ENCODE results near the gene FAN1. TPM values are rescaled to one million over a fixed set of nuclear protein-coding genes. Genes with fewer than 3 reads are reported as not detected.

Gene FAN1
- total RNA-seq, 1 experiment from 2014 or later, result 10.2 TPM

GRCh38 chr15:30925686-30926085, 22.0 kb downstream of the FAN1 start:
- no peaks in the 10 kb centered on the region for H3K36me3 ChIP-seq (ENCODE audit: low read depth)
- no peaks in the 10 kb centered on the region for H4K20me1 ChIP-seq (ENCODE audit: insufficient read depth)
- no peaks in the 10 kb centered on the region for H3F3A ChIP-seq (ENCODE audit: insufficient read depth, low read depth)
- TF ChIP-seq EZH2 (IDR thresholded peaks at IDR 0.05; ENCODE audit: low read depth) (no peak), CTCF (conservative IDR thresholded peaks at IDR 0.05) (no peak)
- CTCF ChIA-PET, result no interaction called here
- DNase-seq, result no peak
- POLR2A ChIA-PET (ENCODE audit: unreplicated experiment), result no interaction called here
- H3K27me3 ChIP-seq (ENCODE audit: insufficient read depth, low read depth), result no peaks in the 10 kb centered on the region
- no peaks in the 10 kb centered on the region for H3K9me2 ChIP-seq (ENCODE audit: insufficient read depth)
- H3K27ac ChIP-seq, result no peak overlapping the region
- intact Hi-C loops (cut with micrococcal nuclease; ENCODE audit: unreplicated experiment), result no loop called here
- H3K4me2 ChIP-seq, result no peak overlapping the region
- no peaks in the 10 kb centered on the region for H3K9me3 ChIP-seq (ENCODE audit: insufficient read depth, low read depth)
- H3K79me2 ChIP-seq (ENCODE audit: low read depth), result no peaks in the 10 kb centered on the region
- no TSS peak for BruUV-seq (replicated peaks)
- no peaks in the 10 kb centered on the region for H3K4me1 ChIP-seq (replicated peaks; ENCODE audit: insufficient read depth)
- no peak overlapping the region for H3K4me3 ChIP-seq
- H2AFZ ChIP-seq, result no peak overlapping the region

GRCh38 chr15:30926161-30926560, 22.4 kb downstream of the FAN1 start:
- no peaks in the 10 kb centered on the region for H3K27me3 ChIP-seq (ENCODE audit: insufficient read depth, low read depth)
- no peaks in the 10 kb centered on the region for H3K79me2 ChIP-seq (ENCODE audit: low read depth)
- no peaks in the 10 kb centered on the region for H3K36me3 ChIP-seq (ENCODE audit: low read depth)
- no peaks in the 10 kb centered on the region for H3K4me1 ChIP-seq (replicated peaks; ENCODE audit: insufficient read depth)
- TF ChIP-seq CTCF (conservative IDR thresholded peaks at IDR 0.05), result no peak
- TF ChIP-seq EZH2 (IDR thresholded peaks at IDR 0.05; ENCODE audit: low read depth), result no peak
- no peak overlapping the region for H2AFZ ChIP-seq
- ChIA-PET POLR2A (ENCODE audit: unreplicated experiment) (no interaction called here), CTCF (no interaction called here)
- no peaks in the 10 kb centered on the region for H3K9me3 ChIP-seq (ENCODE audit: insufficient read depth, low read depth)
- no peaks in the 10 kb centered on the region for H4K20me1 ChIP-seq (ENCODE audit: insufficient read depth)
- no peak overlapping the region for H3K27ac ChIP-seq
- no peak overlapping the region for H3K4me3 ChIP-seq
- no peaks in the 10 kb centered on the region for H3F3A ChIP-seq (ENCODE audit: insufficient read depth, low read depth)
- H3K4me2 ChIP-seq, result no peak overlapping the region
- DNase-seq, result no peak
- H3K9me2 ChIP-seq (ENCODE audit: insufficient read depth), result no peaks in the 10 kb centered on the region
- no TSS peak for BruUV-seq (replicated peaks)
- intact Hi-C loops (cut with micrococcal nuclease; ENCODE audit: unreplicated experiment), result no loop called here

- H2AFZ ChIP-seq, result no peak overlapping the region
- BruUV-seq (replicated peaks), result no TSS peak
- no peaks in the 10 kb centered on the region for H3K27me3 ChIP-seq (ENCODE audit: insufficient read depth, low read depth)
- H3K79me2 ChIP-seq (ENCODE audit: low read depth), result no peaks in the 10 kb centered on the region
- POLR2A ChIA-PET (ENCODE audit: unreplicated experiment), result no interaction called here
- CTCF ChIA-PET, result no interaction called here
- H3K4me3 ChIP-seq, result no peak overlapping the region
- DNase-seq, result no peak
- no peaks in the 10 kb centered on the region for H3K9me3 ChIP-seq (ENCODE audit: insufficient read depth, low read depth)
- no peaks in the 10 kb centered on the region for H3K9me2 ChIP-seq (ENCODE audit: insufficient read depth)
- no peaks in the 10 kb centered on the region for H3K36me3 ChIP-seq (ENCODE audit: low read depth)
- H3K4me2 ChIP-seq, result no peak overlapping the region
- intact Hi-C loops (cut with micrococcal nuclease; ENCODE audit: unreplicated experiment), result no loop called here
- no peaks in the 10 kb centered on the region for H3K4me1 ChIP-seq (replicated peaks; ENCODE audit: insufficient read depth)
- H4K20me1 ChIP-seq (ENCODE audit: insufficient read depth), result no peaks in the 10 kb centered on the region
- H3K27ac ChIP-seq, result no peak overlapping the region
- TF ChIP-seq CTCF (conservative IDR thresholded peaks at IDR 0.05), result no peak
- no peak for TF ChIP-seq EZH2 (IDR thresholded peaks at IDR 0.05; ENCODE audit: low read depth)
- no peaks in the 10 kb centered on the region for H3F3A ChIP-seq (ENCODE audit: insufficient read depth, low read depth)
These were observed 23.5 kb downstream of the FAN1 start for GRCh38 chr15:30927148-30927761.

All from PC-9 (cell line).